HS-5 (cell line): ENCODE data around the gene CATSPERD.
A peak's percentile ranks its signal among the peaks of the same experiment; 100 is the strongest.

ENCODE experiments used
- DNase-seq: peaks from one replicate; pipeline ENCODE4 v3.0.0-alpha.2; 2012; ENCODE audit warnings: low read depth

CATSPERD gene

DNA sequence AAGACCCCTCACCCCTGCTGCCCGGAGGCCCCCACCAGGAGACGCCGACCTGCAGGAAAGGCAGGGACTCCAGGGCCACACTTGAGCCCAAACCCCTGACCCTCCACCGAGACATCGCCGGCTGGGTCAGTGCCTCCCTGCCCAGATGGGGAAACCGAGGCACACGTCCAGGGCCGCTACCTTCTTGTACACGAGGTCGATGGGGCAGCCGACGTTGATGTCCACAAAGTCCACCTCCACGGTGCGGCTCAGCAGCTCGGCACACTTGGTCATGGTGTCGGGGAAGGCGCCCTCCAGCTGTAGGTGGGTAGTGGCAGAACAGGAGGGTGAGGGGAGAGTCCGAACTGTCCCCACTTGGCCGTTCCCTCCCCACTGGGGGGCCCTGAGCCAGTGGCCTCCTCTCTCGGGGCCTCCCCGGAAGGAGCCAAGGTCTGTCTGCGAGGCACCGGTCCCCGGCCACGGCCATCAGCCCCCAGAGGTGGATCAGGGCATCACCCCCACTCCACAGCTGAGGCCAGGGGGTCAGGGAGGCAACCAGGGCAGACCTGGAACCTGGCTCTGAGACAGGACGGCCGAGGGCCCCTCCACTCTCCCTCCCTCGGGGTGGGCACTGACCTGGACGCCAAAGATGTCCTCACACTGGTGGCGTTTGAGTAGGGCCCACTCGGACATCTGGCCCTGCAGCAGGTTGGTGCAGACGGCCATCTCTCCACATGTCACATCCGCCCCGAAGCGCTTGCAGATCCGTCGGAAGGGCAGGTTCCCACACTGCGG, 67.2 kb downstream of the CATSPERD start:
- no peak for DNase-seq

DNA sequence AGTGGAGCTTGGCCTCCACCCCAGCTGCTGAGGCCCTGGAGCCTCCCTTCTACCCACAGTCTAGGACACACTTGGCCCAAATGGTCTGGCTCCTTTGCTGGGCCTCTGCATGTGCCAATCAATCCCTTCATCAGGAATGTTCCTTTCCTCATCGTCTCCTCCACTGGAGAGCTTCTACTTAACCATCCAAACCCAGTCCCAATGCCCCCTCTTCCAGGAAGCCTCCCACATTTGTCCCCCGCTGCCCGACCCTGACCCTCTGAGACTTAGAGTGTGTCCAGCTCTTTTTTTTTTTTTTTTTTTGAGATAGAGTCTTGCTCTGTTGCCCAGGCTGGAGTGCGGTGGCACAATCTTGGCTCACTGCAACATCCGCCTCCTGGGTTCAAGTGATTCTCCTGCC, 68.0 kb downstream of the CATSPERD start:
- no peak for DNase-seq

DNA sequence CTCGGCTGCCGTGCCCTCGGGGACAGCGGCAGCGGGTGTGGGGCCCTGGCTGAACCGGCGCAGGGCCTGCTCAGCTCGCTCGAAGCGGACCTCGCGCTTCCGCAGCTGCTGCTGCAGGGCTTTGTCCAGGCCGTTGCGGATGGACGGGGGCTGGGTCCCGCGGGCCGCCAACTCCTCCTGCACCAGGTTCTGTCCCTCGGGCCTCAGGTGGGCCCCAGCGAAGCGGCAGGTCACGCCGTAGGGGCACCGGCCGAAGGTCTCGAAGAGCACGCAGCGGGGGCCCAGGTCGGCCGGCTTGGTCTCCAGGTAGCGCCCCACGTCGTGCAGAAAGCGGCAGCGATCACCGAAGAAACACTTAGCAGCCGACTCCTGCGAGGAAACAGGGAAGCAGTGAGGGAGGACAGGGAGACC, 68.9 kb downstream of the CATSPERD start:
- DNase-seq = no peak

DNA sequence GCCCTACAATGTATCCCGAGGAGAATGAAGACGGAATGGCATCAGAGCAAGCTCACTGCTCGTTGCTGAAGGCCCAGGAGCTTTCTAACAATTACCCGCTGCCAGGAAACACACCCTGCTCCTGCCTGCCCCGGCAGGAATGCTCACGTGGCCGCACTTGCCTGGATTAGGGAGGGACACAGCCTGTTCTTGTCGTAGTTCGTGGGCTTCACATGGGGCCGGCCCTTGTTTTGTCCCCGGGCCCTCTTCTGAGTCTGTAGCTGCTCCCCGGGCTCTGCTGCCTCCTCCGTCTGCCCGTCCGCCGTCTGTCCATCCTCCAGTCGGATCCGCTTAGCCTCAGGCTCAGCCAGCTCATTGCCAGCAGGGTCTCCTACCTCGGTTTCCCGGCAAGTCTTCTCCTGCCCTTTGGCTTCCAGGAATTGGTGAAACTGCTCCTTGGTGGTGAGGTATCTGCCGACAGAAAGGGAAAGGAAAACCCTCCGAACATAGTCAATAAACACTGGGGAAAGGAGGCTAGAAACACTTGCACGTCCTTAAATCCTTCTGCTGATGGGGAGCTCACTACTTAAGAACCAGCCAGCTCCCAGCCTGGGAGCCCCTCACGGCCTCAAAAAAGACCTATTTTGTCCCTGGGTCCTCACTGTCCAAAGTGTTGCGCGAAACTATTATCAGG, 69.6 kb downstream of the CATSPERD start:
- DNase-seq = no peak

DNA sequence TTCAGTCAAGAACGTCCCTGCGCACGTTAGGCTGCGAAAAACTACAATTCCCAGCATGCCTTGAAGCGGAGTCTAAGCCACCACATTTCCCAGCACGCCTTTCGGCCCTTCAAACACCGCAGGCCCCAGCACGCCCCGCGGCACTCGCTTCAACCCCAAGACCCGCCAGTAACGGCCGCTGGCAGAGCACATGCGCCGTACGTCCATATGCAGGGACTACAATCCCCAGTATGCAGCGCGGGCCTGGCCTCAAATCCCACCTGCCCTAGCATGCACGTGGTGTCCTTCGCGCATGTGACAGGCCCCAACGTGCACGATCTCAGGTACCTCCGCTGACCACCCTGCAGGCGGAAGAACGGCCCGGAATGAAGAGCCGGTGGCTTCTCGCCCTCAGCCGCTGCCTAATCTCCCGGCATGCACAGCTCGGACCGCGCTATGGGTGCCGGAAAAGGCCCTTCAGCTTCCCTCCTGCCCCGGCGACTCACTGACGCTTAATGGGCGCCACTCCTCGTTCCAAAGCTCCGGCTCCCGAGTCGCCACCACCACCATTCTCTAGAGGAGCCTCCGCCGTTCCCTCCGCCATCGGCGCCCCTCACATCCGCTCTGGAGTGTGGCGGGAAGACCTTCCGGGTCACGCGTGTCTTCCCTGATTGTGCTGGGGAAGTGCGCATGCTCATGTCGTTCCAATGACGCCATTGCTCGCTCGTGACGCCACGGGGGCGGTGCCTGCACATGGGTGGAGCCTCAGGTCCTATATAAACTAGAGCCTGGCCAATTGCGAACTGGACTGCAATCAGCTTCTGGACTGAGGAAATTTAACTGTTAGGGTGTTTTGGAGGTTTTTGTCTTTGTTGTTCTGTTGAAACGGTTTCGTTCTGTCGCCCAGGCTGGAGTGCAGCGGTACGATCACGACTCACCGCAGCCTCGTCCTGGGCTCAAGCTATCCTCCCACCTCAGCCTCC, 70.4 kb downstream of the CATSPERD start, which contains the start of gene DUS3L:
TSS of gene DUS3L (minus strand) at position 605 of the 962 bp plus-strand sequence. CDS start at position 583, 22 bp downstream.
- DNase-seq = peak; percentile 83

DNA sequence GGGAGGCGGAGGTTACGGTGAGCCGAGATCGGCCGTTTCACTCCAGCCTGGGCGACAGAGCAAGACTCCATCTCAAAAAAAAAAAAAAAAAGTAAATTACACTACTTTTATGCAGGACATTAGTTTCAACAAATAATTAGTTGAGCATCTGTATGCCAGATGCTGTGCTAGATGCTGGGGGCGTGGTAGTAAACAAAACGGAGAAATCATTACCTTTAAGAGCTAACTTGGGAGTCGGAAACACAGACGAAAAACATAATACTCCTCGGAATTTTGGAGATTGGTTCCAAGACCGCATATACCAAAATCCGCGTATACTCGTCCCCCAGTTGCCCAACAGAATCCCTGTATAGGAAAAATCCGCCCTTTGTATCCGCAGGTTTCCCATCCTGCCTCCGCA, 71.8 kb downstream of the CATSPERD start:
- DNase-seq = no peak

DNA sequence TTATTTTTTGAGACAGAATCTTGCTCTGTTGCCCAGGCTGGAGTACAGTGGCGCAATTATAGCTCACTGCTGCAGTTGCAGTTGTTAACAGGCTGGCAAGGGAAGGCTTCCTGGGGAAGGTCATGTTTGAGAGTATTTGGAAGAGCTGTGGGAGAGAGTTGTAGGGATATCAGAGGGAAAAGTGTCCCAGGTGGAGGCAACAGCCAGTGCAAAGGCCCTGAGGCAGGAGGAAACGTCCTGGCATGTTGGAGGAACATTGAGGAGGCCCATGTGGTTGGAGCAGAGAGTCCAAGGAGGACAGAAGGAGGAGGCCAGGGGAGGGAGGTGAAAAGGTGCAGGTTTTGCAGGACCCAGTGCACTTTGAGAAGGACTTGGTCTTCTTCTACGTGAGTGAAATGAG, 72.8 kb downstream of the CATSPERD start:
- DNase-seq = no peak

DNA sequence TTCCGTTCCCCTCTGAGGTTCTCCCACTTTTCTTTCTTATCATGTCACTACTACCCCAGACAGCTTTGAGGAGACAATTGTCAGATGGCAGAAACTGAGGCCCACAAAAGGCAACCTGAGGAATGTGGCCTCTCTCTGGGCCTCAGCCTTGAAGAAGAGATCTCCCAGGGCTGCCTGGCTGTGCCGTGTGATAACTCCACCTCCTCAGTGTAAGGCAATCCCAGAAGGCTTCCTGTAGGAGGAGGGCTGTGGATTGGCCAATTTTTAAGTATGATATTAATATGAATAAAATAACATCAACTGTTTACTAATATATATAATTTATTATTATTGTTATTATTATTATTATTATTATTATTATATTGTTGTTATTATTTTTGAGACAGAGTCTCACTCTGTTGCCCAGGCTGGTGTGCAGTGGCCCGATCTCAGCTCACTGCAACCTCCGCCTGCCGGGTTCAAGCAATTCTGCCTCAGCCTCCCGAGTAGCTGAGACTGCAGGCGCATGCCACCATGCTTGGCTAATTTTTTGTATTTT, 75.0 kb downstream of the CATSPERD start:
- DNase-seq = no peak

- no peak for DNase-seq
These were observed 77.8 kb downstream of the CATSPERD start for GRCh38 chr19:5798244-5798643.

DNA sequence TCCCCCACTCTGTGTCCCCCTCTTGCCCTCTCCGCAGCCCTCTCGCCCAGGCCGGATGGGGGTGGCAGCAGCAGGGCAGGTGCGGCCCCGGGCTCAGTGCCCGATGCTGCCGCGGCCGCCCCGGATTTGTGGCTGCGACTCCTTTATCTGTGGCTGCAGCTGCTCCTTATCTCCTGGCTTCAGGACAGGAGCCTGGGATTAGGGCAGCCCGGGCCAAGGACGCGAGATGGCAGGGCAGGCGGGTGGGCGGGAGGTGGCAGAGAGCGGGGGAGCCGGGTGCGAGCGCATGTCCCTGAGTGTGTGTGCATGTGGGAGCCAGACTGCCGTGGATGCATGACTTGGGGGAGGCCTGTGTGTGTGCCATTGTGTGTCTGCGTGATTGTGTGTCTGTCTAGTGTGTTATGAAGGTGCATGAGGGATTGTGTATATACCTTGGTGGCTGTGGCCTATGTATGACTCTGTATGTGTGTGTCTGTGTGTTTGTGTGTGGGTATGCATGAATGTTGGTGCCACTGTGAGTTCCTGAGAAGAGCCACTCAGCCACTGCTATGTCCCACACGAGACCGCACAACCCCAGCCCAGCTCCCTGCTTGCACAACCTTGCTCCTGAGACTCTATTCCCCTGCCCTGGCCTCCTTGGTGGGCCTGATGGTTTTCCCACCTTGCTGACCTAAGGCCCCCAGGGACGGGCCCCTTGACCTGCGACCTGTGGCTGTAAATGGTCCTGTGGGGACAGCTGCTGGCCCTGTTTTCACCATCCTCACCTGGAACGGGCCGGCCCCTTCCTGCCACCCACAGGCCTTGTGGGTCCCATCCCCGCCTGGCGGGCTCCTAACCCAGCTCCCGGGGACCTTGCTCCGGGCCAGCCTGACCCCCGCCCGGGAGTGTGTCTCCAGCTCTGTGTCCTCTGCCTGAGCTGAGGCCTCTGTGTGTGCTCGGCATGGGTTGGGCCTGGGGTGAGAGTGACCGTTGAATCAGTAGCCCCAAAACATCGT, 79.1 kb downstream of the CATSPERD start:
- no peak for DNase-seq

DNA sequence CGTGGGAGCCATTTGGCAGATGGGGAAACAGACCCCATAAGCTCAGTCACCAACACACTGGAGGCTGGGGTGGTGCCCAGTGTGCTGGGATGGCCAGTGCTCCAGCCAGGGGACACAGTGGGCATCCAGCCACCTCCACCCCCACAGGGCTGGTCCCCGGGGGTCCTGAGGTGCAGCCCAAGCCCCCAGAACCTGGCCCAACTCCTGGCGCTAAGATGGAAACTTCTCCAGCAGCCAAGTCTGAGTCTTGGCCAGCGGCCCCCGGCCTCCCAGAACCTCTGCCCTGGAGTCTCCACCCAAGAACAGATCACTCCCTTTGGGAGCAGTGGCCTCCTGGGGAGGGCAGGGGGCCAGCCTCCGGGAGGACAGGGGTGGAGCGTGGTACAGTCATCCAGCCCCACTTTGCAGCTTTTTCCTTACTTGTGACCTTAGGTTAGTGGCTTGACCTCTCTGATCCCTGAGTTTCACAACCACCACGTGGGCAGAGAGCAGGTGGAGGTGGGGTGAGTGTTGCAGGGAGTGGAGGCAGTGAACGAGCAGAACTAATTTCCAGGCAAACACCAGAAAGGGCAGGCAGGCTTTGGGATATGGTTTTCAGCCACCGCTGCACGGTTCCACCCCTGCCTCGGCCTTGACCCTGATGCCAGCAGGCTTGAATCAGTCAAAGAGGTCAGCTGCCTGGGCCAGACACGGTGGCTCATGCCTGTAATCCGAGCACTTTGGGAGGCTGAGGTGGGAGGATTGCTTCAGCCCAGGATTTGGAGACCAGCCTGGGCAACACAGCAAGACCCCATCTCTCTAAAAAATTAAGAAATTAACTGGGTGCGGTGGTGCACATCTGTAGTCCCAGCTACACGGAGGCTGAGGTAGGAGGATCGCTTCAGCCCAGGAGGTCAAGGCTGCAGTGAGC, 80.2 kb downstream of the CATSPERD start:
- DNase-seq = no peak

- DNase-seq = no peak
These were observed 81.6 kb downstream of the CATSPERD start for GRCh38 chr19:5801796-5802619.

GRCh38 chr19:5803441-5803751, 83.0 kb downstream of the CATSPERD start:
- DNase-seq = no peak

GRCh38 chr19:5803752-5804515, 83.5 kb downstream of the CATSPERD start:
- peak; percentile 31 for DNase-seq

DNA sequence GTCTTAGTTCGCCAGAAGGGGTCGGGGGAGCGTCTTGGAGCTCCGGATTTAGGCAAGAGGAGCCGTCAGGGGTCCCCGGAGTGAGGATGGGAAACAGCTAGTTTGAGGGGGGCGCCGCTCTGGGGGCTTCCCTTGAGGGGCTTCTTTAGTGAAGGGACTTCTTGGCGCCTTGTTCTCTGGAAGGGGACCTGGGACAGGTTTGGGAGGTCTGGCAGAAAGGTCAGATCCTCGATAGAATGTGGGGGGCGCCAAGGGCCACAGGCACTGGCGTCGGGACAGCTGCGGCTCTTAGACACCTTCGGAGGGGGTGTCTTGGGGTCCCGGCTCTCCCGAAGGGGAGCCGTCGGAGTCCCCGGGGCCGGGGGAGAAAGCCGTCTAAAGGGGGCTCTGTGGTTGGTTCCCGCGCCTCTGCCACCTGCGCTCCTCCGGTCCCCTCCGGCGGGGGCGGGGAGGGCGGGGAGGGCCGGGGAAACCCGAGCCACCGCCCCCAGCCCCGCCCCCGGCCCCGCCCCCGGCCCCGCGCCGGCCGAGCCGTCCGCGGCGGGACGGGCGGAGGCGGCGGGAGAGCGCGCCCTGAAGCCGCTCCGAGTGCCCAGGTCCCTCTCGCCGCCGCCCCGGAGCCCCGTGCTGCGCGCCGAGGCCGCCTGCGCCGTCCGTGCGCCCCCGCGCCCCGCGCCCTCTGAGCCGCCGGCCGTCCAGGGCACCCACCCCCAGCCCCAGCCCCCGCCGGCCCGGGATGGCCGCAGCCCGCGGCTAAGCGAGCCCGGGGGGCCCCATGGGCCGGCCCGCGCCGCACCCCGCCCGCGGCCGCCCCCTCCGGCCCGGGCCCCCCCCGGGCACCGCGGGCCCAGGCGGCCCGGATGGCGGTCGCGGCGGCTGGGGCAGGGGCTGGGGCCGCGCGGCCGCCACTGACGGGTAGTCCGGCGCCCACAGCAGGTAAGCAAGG, 84.4 kb downstream of the CATSPERD start, which contains the start of gene NRTN:
TSS of gene NRTN (plus strand) at position 552 of the 946 bp plus-strand sequence. CDS start 19,099 bp downstream, outside the sequence.
- no peak for DNase-seq

- no peak for DNase-seq
These were observed 85.2 kb downstream of the CATSPERD start for GRCh38 chr19:5805462-5806132.
